Testis (tissue), 3 donors: ENCODE measurements around the gene ARHGEF7. TPM values are rescaled to one million over a fixed set of nuclear protein-coding genes. Genes with fewer than 3 reads are reported as not detected.

Experiments used
- DNase-seq: peaks from one replicate; pipeline ENCODE4 v3.0.0-alpha.2; 2019
- H3K27ac ChIP-seq, 2 donors: fragments of 200-600 bp; sonication (generic); one replicate each; pipeline ENCODE4 v1.5.1; 2019
- H3K27me3 ChIP-seq: fragments of 200-600 bp; sonication (generic); one replicate; pipeline ENCODE4 v1.5.1; 2019
- H3K36me3 ChIP-seq: fragments of 200-600 bp; sonication (generic); one replicate; pipeline ENCODE4 v1.5.1; 2017; ENCODE audit warnings: low read depth; ENCODE audit errors: missing control alignments
- H3K4me1 ChIP-seq: fragments of 200-600 bp; sonication (generic); one replicate; pipeline ENCODE4 v1.5.1; 2019
- H3K4me3 ChIP-seq, 2 donors: fragments of 200-600 bp; sonication (generic); one replicate each; pipeline ENCODE4 v1.5.1; 2017 to 2019
- H3K9me3 ChIP-seq: fragments of 200-600 bp; sonication (generic); one replicate; pipeline ENCODE4 v1.5.1; 2017
- CTCF ChIP-seq, 3 experiments: fragments of 450-650 bp in 2 of 3; fragments of 200-600 bp in 1 of 3; sonication (generic) in 1 of 3; IDR thresholded peaks; one replicate each; pipeline ENCODE4 v1.5.1; 2016 to 2019; ENCODE audit warnings: antibody characterized with exemption in 3 of 3, mild to moderate bottlenecking in 2 of 3, moderate library complexity in 1 of 3
- POLR2A ChIP-seq: fragments of 450-650 bp; IDR thresholded peaks from one replicate; pipeline ENCODE4 v1.6.1; 2017; ENCODE audit warnings: antibody characterized with exemption, mild to moderate bottlenecking, moderate library complexity
- WGBS, 2 donors: methylation state at CpG; one replicate each; pipeline ENCODE4 v1.1.5; 2018; 5-methylcytosine and 5-hydroxymethylcytosine counted together
- intact Hi-C: fragments of 100-400 bp; cut with DNase I; formaldehyde crosslinking; loops from one replicate; pipeline ENCODE4 v1.15.1; 2023; ENCODE audit warnings: low total_unique reads
- polyA plus RNA-seq: library from polyadenylated mRNA; stranded (reverse); fragments of 350-450 nt; fragmentation: Illumina TruSeq; extraction: RNeasy Lipid Tissue Mini Kit (QIAGEN cat#74804); gene quantifications from one replicate; pipeline ENCODE4 v1.2.3, GENCODE V29; 2014; ENCODE audit warnings: low read depth, low replicate concordance; ENCODE audit not compliant: insufficient read depth
- total RNA-seq, 2 donors: library from RNA; depleted of rRNA; stranded (reverse); fragments of >200 nt; gene quantifications; one replicate each; pipeline ENCODE4 v1.2.3, GENCODE V29; 2016

The ARHGEF7 gene
- total and polyA plus RNA-seq, 3 donors from 2014 or later, result 73.6 to 136 (median 118) TPM

GRCh38 chr13:111347438-111347837 is 232.3 kb downstream of the ARHGEF7 start:
- H3K9me3 ChIP-seq, result no peaks in the 10 kb centered on the region
- H3K27me3 ChIP-seq, result no peaks in the 10 kb centered on the region
- H3K4me1 ChIP-seq, result no peaks in the 10 kb centered on the region
- 90 to 92% methylated on average over 6 of the region's 6 CpGs for WGBS, 2 donors
- intact Hi-C loops, result no loop called here
- H3K27ac ChIP-seq, result no peak overlapping the region
- H3K36me3 ChIP-seq, result no peaks in the 10 kb centered on the region
- no peak overlapping the region for H3K4me3 ChIP-seq
- TF ChIP-seq CTCF (IDR thresholded peaks at IDR 0.05), result no peak
- TF ChIP-seq POLR2A, result no peak
- no peak for DNase-seq

GRCh38 chr13:111353508-111353907 is 238.4 kb downstream of the ARHGEF7 start:
- Histone ChIP-seq H3K4me3 (no peak overlapping the region), H3K36me3 (no peaks in the 10 kb centered on the region), H3K27me3 (no peaks in the 10 kb centered on the region), H3K9me3 (no peaks in the 10 kb centered on the region), H3K27ac (no peak overlapping the region), H3K4me1 (no peaks in the 10 kb centered on the region)
- WGBS, 2 donors, result 86 to 98% methylated on average over 2 of the region's 2 CpGs
- intact Hi-C loops, result no loop called here
- no peak for DNase-seq
- TF ChIP-seq POLR2A, result no peak

GRCh38 chr13:111354789-111355188 is 239.7 kb downstream of the ARHGEF7 start:
- TF ChIP-seq CTCF (IDR thresholded peaks at IDR 0.05), result no peak
- Histone ChIP-seq H3K4me3 (no peak overlapping the region), H3K36me3 (no peaks in the 10 kb centered on the region), H3K27ac (no peak overlapping the region), H3K9me3 (no peaks in the 10 kb centered on the region), H3K27me3 (no peaks in the 10 kb centered on the region), H3K4me1 (no peaks in the 10 kb centered on the region)
- 62 to 74% methylated on average over 7 of the region's 7 CpGs for WGBS, 2 donors
- intact Hi-C loops, result no loop called here
- DNase-seq, result no peak

Other genes with a start within 250 kb of the ARHGEF7 start
- gene ANKRD10, start 200.2 kb upstream of the ARHGEF7 start, total RNA-seq, result 100 to 1,000 TPM; 132 to 180 TPM
- gene ANKRD10, start 200.2 kb upstream of the ARHGEF7 start, polyA plus RNA-seq, result 65.2 TPM
- 10 to 100 TPM; 10.4 to 15.8 TPM for gene TEX29, start 205.3 kb downstream of the ARHGEF7 start, total RNA-seq
- gene TEX29, start 205.3 kb downstream of the ARHGEF7 start, polyA plus RNA-seq, result 48.9 TPM